Measurements from ENCODE around the gene SEMA5A.

DNA sequence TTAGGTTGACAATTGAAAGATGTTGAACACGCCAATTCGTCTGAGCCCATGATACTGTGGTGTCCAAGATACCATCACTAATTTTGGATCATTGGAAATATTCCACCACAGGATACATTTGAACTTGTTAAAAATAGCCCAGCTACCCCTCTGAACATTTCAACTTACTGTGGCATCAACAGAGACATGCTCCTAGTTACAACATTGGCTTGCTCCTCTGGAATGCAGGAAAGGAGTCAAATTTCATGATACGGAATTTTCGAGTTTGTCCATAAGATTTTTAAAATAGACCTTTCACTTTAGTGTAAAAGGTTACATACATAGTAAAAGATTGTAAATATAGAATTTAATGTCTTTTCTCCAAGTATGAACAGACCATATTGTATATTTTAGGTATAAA lies 12.8 kb downstream of the SEMA5A start:
- TF ChIP-seq, protein P1, sequence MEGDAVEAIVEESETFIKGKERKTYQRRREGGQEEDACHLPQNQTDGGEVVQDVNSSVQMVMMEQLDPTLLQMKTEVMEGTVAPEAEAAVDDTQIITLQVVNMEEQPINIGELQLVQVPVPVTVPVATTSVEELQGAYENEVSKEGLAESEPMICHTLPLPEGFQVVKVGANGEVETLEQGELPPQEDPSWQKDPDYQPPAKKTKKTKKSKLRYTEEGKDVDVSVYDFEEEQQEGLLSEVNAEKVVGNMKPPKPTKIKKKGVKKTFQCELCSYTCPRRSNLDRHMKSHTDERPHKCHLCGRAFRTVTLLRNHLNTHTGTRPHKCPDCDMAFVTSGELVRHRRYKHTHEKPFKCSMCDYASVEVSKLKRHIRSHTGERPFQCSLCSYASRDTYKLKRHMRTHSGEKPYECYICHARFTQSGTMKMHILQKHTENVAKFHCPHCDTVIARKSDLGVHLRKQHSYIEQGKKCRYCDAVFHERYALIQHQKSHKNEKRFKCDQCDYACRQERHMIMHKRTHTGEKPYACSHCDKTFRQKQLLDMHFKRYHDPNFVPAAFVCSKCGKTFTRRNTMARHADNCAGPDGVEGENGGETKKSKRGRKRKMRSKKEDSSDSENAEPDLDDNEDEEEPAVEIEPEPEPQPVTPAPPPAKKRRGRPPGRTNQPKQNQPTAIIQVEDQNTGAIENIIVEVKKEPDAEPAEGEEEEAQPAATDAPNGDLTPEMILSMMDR (IDR thresholded peaks at IDR 0.05) = no peak
- TF ChIP-seq POLR2A (IDR thresholded peaks at IDR 0.05) = no peak
